GM18502 (cell line): ENCODE results near the gene GSTM3.
"Not testable (repeated sequence)": the region's sequence is repeated elsewhere in the genome, so short reads cannot be mapped to it uniquely, and the experiment has no call there.

Experiments
- ATAC-seq: cut with Tn5 transposase; IDR thresholded peaks from one replicate; pipeline ENCODE4 v1.9.1; 2021; ENCODE audit warnings: mild to moderate bottlenecking; ENCODE audit not compliant: unreplicated experiment, poor library complexity

The GSTM3 gene

DNA sequence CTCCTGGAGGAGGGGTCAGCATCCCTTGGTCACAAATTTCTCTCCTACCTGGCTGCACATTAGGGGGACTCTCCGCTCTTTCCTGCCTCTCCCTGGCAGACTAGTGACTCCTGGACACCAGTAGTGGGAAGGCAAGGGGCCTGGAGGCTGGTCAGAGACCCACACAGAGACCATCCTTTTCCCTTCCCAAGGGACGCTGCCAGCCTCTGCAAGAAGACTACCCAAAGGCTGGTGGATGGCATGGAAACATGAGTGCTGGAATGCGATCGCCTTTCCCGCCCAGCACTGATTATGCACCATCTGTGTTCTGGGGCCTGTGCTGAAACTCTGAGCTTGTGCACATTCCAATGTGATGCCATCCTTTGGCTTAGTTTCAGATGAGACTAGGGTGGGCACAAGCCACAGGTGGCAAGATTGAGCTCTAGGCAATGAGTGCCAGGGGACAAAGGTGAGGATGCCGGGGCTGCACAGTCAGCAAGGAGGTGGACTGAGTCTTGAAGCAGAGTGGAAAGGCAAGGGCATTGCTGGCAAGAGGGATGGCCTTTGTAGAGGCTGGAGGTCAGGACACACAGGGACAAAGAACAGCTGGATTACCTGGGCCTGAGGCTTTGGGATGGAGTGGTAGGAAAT lies 35.5 kb upstream of the GSTM3 start:
- ATAC-seq: no peak

GRCh38 chr1:109775398-109775797 lies 34.6 kb upstream of the GSTM3 start:
- no peak for ATAC-seq

GRCh38 chr1:109773900-109774485 lies 33.2 kb upstream of the GSTM3 start:
- no peak for ATAC-seq

DNA sequence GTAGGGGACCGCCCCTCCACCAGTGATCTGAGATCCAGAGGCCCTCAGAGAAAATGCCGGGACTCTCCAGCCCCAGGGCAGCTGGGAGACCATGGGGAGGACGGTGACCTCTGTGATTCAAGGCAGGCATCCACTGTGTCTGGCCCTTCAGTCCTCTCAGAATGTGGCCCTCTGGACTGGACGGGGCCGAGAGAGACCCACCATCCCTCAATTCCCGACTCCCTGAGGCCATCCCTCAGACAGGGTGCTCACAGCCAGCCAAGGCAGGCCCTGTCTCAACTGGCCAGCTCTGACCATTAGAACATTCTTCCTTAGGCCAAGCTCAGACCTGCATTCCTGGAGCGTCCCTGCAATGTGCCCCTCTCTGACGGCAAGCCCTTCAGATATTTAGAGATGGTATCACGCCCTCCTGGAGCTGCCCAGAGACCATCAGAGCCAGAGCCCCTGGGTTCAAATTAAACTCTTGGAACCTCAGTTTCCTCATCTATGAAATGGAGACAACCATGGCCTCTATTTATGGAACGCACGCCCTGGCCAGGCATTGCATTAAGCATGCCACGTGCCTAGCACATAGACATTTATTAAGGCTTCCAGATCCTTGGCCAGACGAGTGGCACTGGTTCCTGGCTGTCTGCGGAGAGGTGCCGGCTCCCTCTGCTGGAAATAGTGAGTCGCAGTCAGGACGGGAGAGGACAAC lies 32.5 kb upstream of the GSTM3 start:
- ATAC-seq: peak; percentile 71

DNA sequence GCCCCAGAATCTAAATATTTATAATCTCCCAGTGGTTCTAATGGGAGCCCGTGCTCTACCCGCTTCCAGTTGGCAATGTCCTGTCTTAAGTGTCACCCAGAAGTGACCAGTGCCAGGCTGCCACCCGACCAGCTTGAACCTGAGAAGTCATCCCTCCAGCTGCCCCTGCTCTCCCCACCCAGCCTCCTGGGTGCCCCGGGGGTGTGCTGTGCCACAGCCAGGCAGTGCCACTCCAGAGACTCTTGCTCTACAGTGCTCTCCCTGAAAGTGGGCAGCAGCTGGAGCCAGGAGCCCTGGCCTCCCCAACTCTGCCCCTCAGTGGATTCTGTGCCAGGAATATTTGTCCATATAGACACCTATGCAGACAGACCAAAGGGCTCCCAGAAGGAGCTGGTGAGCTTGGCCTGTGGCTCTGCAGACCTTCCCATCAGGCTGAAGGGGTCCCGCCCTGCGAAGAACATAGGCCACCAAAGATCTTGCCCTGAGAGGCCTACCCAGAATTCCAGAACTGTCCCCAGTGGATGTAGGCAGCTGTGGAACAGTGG lies 31.9 kb upstream of the GSTM3 start:
- no peak for ATAC-seq

- no peak for ATAC-seq
Observed at GRCh38 chr1:109771712-109772657, 31.1 kb upstream of the GSTM3 start.

DNA sequence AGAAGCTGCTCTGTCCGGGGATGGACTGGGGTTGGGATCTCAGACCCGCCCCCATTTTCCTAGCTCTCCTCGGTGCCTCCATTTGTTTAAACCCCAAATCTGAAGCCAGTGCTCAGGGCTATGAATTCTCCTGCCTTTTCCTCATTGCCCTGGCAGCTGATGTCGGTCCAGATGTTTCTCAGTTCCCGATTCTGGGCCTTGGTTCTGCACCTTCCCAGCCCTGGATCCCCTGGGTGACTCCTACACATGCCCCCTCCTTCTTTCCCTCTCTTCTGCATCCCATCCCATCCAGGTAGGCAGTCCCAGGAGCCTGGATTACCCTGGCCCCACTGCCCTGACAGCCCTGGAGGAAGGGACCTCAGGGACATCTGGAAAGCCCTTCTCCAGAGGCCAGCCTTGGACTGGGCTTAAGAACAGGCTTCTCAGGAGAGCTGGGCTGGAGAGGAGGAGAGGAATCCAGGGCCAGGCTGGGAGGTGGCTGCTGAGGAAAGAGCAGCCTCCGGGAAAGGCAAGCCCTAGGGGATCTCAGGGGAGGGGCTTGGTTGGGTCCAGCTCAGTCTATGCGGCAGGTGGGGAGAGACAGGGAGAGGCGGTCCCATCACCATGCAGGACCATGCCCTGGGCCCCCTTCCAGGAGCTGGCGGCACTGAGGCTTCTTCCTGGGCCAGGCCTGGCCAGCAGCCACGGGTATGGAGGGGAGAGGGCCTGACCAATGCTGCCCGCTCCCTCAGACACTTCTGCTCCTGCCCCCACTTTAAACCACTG lies 29.7 kb upstream of the GSTM3 start:
- no peak for ATAC-seq

DNA sequence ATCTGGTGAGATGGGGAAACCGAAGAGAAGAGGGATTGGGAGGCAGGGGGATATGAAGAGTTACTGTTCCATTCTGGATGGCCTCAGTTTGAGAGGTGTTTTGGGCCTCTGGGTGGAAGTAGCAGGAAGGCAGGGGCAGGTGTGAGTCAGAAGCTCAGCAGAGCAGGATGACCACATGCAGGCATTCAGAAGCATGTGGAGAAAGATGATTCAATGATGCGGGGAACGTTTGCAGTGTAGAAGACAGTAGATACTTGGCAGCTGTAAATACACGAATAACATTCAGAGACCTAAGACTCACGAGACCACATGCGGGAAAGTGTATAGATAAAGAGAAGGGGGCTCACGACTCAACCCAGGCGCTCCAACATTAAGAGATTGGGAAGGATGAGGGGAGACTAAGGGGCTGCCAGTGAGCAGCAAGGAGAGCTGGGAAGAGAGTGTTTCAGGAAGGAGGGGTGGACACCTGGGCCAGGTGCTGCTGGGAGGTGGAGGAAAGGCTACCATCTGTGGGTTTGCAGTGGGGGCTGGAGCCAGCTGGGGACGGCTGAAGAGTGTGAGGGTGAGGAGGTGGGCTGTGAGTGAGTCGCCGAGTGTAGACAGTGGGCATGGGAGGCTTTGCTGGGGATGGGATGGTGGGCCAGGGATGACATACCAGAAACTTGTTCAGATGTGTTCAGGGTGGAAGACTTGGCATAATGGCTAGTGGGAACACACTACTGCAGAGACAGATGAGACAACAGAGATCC lies 28.7 kb upstream of the GSTM3 start:
- ATAC-seq: no peak

DNA sequence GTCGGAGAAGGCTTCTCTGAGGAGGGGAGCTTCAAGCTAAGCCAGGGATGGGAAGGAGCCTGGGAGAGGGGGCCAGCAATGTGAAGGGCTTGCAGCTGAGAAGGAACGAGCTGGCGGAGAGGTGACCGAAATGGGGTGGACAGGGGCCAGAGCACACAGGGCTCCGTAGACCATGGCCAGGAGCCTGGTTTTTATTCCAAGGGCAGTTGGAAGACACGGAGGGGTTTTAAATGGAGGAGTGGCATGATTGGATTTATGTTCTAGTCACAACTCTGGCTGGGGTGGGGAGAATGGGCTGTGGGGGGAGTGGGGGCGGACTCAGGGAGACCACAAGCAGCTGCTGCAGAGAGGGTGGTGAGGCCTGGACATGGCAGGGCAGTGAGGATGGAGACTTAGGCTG lies 28.0 kb upstream of the GSTM3 start:
- no peak for ATAC-seq

DNA sequence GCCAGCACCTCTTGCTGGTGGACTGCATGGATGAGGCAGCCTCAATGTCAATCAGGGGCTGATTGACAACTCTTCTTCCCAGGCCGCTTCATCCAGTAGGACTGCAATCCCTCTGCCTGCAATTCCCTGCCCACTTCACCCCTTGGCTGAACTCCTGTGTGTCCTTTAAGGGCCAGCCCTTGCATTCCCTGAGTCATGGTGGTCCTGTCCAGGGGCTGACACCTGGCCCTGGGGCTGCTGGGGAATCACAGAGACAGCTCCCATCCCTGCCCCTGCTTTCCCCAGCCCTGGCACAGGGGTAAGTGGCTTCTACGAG lies 27.5 kb upstream of the GSTM3 start:
- ATAC-seq: no peak

DNA sequence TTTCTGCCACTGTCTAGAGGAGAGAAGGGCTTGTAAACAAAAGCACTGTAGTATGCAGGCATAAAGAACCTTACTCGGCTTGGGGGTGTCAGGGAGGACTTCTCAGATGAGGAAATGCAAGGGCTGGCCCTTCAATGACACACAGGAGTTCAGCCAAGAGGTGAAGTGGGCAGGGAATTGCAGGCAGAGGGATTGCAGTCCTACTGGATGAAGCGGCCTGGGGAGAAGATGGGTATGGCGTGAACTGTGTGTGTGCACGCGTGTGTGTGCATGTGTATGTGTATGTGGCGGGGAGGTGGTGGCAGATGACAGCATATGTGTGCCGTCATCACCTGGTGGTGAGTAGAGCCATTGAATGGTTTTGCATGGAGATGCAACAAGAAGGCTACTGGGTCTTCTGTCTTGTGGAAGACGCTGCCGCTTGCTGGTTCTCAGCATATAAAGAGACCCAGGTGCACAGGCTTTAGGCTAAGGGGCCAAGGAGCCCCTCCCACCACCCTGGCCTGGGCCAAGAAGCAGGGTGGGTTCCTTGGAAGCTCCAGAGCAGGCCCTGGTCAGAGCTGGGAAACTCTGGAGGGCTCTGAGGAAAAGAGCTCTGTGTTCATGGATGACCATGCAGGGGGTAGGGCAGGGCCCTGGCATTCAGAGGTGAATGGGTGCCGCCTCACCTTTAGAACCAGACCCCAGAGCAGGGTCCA lies 26.9 kb upstream of the GSTM3 start:
- ATAC-seq: no peak

DNA sequence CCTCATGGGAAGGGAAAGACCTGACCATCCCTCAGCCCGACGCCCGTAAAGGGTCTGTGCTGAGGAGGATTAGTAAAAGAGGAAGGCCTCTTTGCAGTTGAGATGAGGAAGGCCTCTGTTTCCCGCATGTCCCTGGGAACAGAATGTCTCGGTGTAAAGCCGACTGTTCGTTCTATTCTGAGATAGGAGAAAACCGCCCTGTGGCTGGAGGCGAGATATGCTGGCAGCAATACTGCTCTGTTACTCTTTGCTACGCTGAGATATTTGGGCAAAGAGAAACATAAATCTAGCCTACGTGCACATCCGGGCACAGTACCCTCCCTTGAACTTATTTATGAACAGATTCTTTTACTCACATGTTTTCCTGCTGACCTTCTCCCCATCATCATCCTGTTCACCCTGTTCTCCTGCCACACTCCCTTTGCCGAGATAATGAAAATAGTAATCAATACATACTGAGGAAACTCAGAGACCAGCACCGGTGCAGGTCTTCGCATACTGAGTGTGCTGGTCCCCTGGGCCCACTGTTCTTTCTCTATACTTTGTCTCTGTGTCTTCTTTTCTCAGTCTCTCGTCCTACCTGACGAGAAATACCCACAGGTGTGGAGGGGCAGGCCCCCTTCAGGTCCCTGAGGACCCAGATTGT lies 26.3 kb upstream of the GSTM3 start:
- not testable (repeated sequence) for ATAC-seq

- no peak for ATAC-seq
Observed at GRCh38 chr1:109765896-109766615, 25.2 kb upstream of the GSTM3 start.

DNA sequence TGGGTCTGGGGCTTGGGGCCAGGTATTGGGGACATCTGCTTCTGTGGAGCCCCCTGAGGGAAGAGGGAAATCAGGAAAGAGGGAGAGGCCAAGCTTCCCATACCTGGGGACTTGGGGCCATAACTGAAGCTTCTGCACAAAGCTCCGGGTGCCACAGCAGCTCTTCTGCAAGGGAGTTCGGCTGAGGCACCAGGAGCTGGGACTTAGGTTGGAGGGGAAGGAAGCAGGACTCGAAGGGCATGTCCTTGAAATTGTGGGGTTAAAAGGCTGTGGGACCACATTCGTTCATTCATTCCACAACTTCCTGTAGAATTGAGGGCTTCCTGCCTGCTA lies 24.6 kb upstream of the GSTM3 start:
- ATAC-seq: no peak

GRCh38 chr1:109764561-109765482 lies 24.0 kb upstream of the GSTM3 start:
- ATAC-seq: no peak

DNA sequence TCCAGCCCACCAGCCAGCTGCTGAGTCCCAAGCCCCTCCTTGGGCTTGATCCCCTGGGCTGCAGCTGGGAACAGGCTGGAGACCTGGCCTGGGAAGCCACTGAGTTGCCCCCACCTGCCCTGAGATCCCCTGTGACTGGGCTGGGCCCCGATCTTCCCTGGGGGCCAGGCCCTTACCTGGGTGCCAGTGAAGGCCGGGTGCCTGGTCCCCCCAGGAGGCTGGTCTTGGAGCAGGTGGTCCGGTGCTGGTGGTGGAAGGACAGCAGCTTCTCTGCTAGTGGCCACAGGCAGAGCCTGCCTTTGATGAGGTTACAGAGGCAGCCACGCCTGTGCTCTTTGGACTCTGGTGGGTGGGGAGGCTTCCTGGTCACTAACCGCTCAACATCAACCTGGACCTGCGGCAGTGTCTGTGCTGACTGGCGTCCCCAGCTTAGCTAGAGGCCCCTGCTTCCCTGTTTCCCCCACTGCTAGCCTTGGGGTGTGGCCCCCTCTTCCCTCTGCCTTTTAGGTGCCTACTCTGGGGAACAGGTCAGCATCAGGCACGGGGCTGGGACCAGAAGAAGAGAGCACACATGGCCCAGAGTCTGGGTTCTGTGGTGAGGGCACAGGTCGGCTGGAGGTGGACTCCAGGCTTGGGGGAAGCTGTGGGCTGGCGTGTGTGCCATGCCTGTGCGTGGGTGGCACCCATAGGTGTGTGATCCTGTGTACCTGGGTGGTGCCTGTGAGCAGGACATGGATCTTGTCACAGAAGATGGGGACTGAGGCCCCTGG lies 23.0 kb upstream of the GSTM3 start, which contains the start of gene EPS8L3:
EPS8L3 (minus strand) TSS at position 278 of the 770 bp plus-strand sequence. CDS start 2,174 bp downstream, outside the sequence.
- ATAC-seq: no peak
